ENCODE data around the gene SMCO4. TPM values are rescaled to one million over a fixed set of nuclear protein-coding genes. Genes with fewer than 3 reads are reported as not detected.
"Not testable (repeated sequence)": the region's sequence is repeated elsewhere in the genome, so short reads cannot be mapped to it uniquely, and the experiment has no call there.

SMCO4 gene
- polyA plus RNA-seq, 3 donors = 14.9 to 20.5 (median 18.5) TPM

- no peak for DNase-seq (ENCODE audit: extremely low read depth in 1 of 11, low read depth in 9 of 11, low spot score in 4 of 11)
Observed at GRCh38 chr11:93537767-93538261, 5.4 kb downstream of the SMCO4 start.

- no peak for DNase-seq (ENCODE audit: extremely low read depth in 1 of 11, low read depth in 9 of 11, low spot score in 4 of 11)
Observed at GRCh38 chr11:93537049-93537448, 6.1 kb downstream of the SMCO4 start.

GRCh38 chr11:93536101-93536861 is 6.9 kb downstream of the SMCO4 start:
- DNase-seq (ENCODE audit: extremely low read depth in 1 of 11, low read depth in 9 of 11, low spot score in 4 of 11) = no peak

- DNase-seq (ENCODE audit: extremely low read depth in 1 of 11, low read depth in 9 of 11, low spot score in 4 of 11) = not testable (repeated sequence)
Observed at GRCh38 chr11:93535578-93535977, 7.6 kb downstream of the SMCO4 start.

- DNase-seq (ENCODE audit: extremely low read depth in 1 of 11, low read depth in 9 of 11, low spot score in 4 of 11) = no peak
Observed at GRCh38 chr11:93532806-93533205, 10.4 kb downstream of the SMCO4 start.

- DNase-seq (ENCODE audit: extremely low read depth in 1 of 11, low read depth in 9 of 11, low spot score in 4 of 11) = no peak
Observed at GRCh38 chr11:93532281-93532789, 10.9 kb downstream of the SMCO4 start.

GRCh38 chr11:93530468-93530826 is 12.7 kb downstream of the SMCO4 start:
- no peak for DNase-seq (ENCODE audit: extremely low read depth in 1 of 11, low read depth in 9 of 11, low spot score in 4 of 11)

GRCh38 chr11:93529707-93530467 is 13.3 kb downstream of the SMCO4 start:
- no peak for DNase-seq (ENCODE audit: extremely low read depth in 1 of 11, low read depth in 9 of 11, low spot score in 4 of 11)

- DNase-seq (ENCODE audit: extremely low read depth in 1 of 11, low read depth in 9 of 11, low spot score in 4 of 11) = no peak
Observed at GRCh38 chr11:93528757-93529645, 14.2 kb downstream of the SMCO4 start.

GRCh38 chr11:93528252-93528651 is 14.9 kb downstream of the SMCO4 start:
- no peak for DNase-seq (ENCODE audit: extremely low read depth in 1 of 11, low read depth in 9 of 11, low spot score in 4 of 11)

GRCh38 chr11:93526641-93527583 is 16.3 kb downstream of the SMCO4 start:
- no peak for DNase-seq (ENCODE audit: extremely low read depth in 1 of 11, low read depth in 9 of 11, low spot score in 4 of 11)

- no peak for DNase-seq (ENCODE audit: extremely low read depth in 1 of 11, low read depth in 9 of 11, low spot score in 4 of 11)
Observed at GRCh38 chr11:93526346-93526633, 16.9 kb downstream of the SMCO4 start.

GRCh38 chr11:93525601-93526345 is 17.4 kb downstream of the SMCO4 start:
- no peak for DNase-seq (ENCODE audit: extremely low read depth in 1 of 11, low read depth in 9 of 11, low spot score in 4 of 11)

- no peak for DNase-seq (ENCODE audit: extremely low read depth in 1 of 11, low read depth in 9 of 11, low spot score in 4 of 11)
Observed at GRCh38 chr11:93524858-93525257, 18.3 kb downstream of the SMCO4 start.

- DNase-seq (ENCODE audit: extremely low read depth in 1 of 11, low read depth in 9 of 11, low spot score in 4 of 11) = no peak
Observed at GRCh38 chr11:93524173-93524536, 19.0 kb downstream of the SMCO4 start.

GRCh38 chr11:93520726-93521509 is 22.3 kb downstream of the SMCO4 start:
- DNase-seq (ENCODE audit: extremely low read depth in 1 of 11, low read depth in 9 of 11, low spot score in 4 of 11) = no peak

GRCh38 chr11:93519179-93519578 is 24.0 kb downstream of the SMCO4 start:
- no peak for DNase-seq (ENCODE audit: extremely low read depth in 1 of 11, low read depth in 9 of 11, low spot score in 4 of 11)

Data from renal cortex interstitium (tissue), 11 donors.